ENCODE results near the gene DISP3. TPM values are rescaled to one million over a fixed set of nuclear protein-coding genes. Genes with fewer than 3 reads are reported as not detected.

DISP3 gene
- total RNA-seq, 1 experiment from 2014 or later: 2.3 TPM

GRCh38 chr1:11432526-11432925 lies 46.4 kb upstream of the DISP3 start:
- H2AFZ ChIP-seq (ENCODE audit: low read depth, low read length, poor library complexity, severe bottlenecking): no peak overlapping the region
- H3K27me3 ChIP-seq (ENCODE audit: insufficient read depth, low read length): no peaks in the 10 kb centered on the region; the same call in 1 of the 2 replicates
- intact Hi-C loops (cut with micrococcal nuclease): no loop called here
- no peaks in the 10 kb centered on the region for H3K9me3 ChIP-seq (ENCODE audit: control insufficient read depth in 1 of 2, insufficient read depth in 1 of 2, low read depth in 1 of 2, low read length in 2 of 2)
- no peaks in the 10 kb centered on the region for H4K20me1 ChIP-seq (ENCODE audit: insufficient read depth)
- H3K4me2 ChIP-seq (ENCODE audit: low read length): no peak overlapping the region
- no peak overlapping the region for H3K4me3 ChIP-seq (replicated peaks in 1 of 2; ENCODE audit: low read depth in 1 of 2, low read length in 2 of 2)
- H3K9me2 ChIP-seq (ENCODE audit: insufficient read depth): no peaks in the 10 kb centered on the region
- no peaks in the 10 kb centered on the region for H3K36me3 ChIP-seq (ENCODE audit: control insufficient read depth in 1 of 2, insufficient read depth in 2 of 2, low read length in 2 of 2)
- DNase-seq (ENCODE audit: low read depth, low spot score) (no peak), ATAC-seq (no peak)
- no peaks in the 10 kb centered on the region for H3K79me2 ChIP-seq (ENCODE audit: insufficient read depth, low read length)
- ChIA-PET POLR2A (no interaction called here), CTCF (no interaction called here), RAD21 (ENCODE audit: low non-redundant PET in 1 of 2, low total read pairs in 2 of 2, uncharacterized antibody in 2 of 2, unreplicated experiment in 2 of 2) (no interaction called here)
- TF ChIP-seq SP1 (IDR thresholded peaks at IDR 0.05; ENCODE audit: low read depth) (no peak), YY1 (IDR thresholded peaks at IDR 0.05; ENCODE audit: extremely low read depth, insufficient replicate concordance, low read depth, low read length) (no peak)
- no peak overlapping the region for H3K9ac ChIP-seq (ENCODE audit: low read length)
- H3K27ac ChIP-seq (ENCODE audit: low read depth, low read length): no peak overlapping the region
- no peaks in the 10 kb centered on the region for H3K4me1 ChIP-seq (ENCODE audit: control insufficient read depth in 1 of 2, insufficient read depth in 2 of 2, low read length in 2 of 2)
- no TSS peak for BruUV-seq (replicated peaks)

- no peak overlapping the region for H3K4me3 ChIP-seq (replicated peaks in 1 of 2; ENCODE audit: low read depth in 1 of 2, low read length in 2 of 2)
- no peak overlapping the region for H2AFZ ChIP-seq (ENCODE audit: low read depth, low read length, poor library complexity, severe bottlenecking)
- no peaks in the 10 kb centered on the region for H4K20me1 ChIP-seq (ENCODE audit: insufficient read depth)
- H3K9me3 ChIP-seq (ENCODE audit: control insufficient read depth in 1 of 2, insufficient read depth in 1 of 2, low read depth in 1 of 2, low read length in 2 of 2): no peaks in the 10 kb centered on the region
- H3K9me2 ChIP-seq (ENCODE audit: insufficient read depth): no peaks in the 10 kb centered on the region
- RAD21 ChIA-PET (ENCODE audit: low non-redundant PET in 1 of 2, low total read pairs in 2 of 2, uncharacterized antibody in 2 of 2, unreplicated experiment in 2 of 2): no interaction called here
- no peak overlapping the region for H3K9ac ChIP-seq (ENCODE audit: low read length)
- H3K4me1 ChIP-seq (ENCODE audit: control insufficient read depth in 1 of 2, insufficient read depth in 2 of 2, low read length in 2 of 2): no peaks in the 10 kb centered on the region
- H3K27ac ChIP-seq (ENCODE audit: low read depth, low read length): no peak overlapping the region
- no peak for TF ChIP-seq FOSL1 (IDR thresholded peaks at IDR 0.05; ENCODE audit: low read depth)
- TF ChIP-seq REST (IDR thresholded peaks at IDR 0.05; ENCODE audit: low read depth): no peak
- no peak for TF ChIP-seq EZH2phosphoT487 (IDR thresholded peaks at IDR 0.05; ENCODE audit: borderline replicate concordance)
- no peak for TF ChIP-seq SRF (IDR thresholded peaks at IDR 0.05; ENCODE audit: low read depth)
- no peaks in the 10 kb centered on the region for H3K79me2 ChIP-seq (ENCODE audit: insufficient read depth, low read length)
- no peak overlapping the region for H3K4me2 ChIP-seq (ENCODE audit: low read length)
- CTCF ChIA-PET: no interaction called here
- POLR2A ChIA-PET: interaction anchor here (0.7 kb wide), 1 partner anchor 45 kb away, joined by 4 read pairs; the partner anchor contains the start of gene DISP3
- DNase-seq (ENCODE audit: low read depth, low spot score): no peak
- peaks cover 14% of the 10 kb centered on the region; the same call in 1 of the 2 replicates for H3K27me3 ChIP-seq (ENCODE audit: insufficient read depth, low read length)
- no peak for ATAC-seq
- intact Hi-C loops (cut with micrococcal nuclease): no loop called here
- BruUV-seq (replicated peaks): no TSS peak
- H3K36me3 ChIP-seq (ENCODE audit: control insufficient read depth in 1 of 2, insufficient read depth in 2 of 2, low read length in 2 of 2): no peaks in the 10 kb centered on the region
These were observed 44.5 kb upstream of the DISP3 start for GRCh38 chr1:11434501-11434900.

All from HCT116 (cell line).